ENCODE results near the gene ATP9A.

Gene ATP9A

GRCh38 chr20:51579137-51579536 is 189.1 kb downstream of the ATP9A start:
- Histone ChIP-seq H3K4me1 (no peaks in the 10 kb centered on the region), H3K9me3 (no peaks in the 10 kb centered on the region; the same call in 1 of the 2 replicates), H3K36me3 (no peaks in the 10 kb centered on the region), H3K27me3 (no peaks in the 10 kb centered on the region), H3K4me3 (ENCODE audit: low read depth, low read length) (no peak overlapping the region)
- no peak for TF ChIP-seq CTCF (IDR thresholded peaks at IDR 0.05; ENCODE audit: low read depth, low read length)
- no peak for DNase-seq

- Histone ChIP-seq H3K36me3 (no peaks in the 10 kb centered on the region), H3K4me3 (ENCODE audit: low read depth, low read length) (no peak overlapping the region), H3K4me1 (no peaks in the 10 kb centered on the region), H3K9me3 (no peaks in the 10 kb centered on the region), H3K27me3 (no peaks in the 10 kb centered on the region)
- no peak for TF ChIP-seq CTCF (IDR thresholded peaks at IDR 0.05; ENCODE audit: low read depth, low read length)
- no peak for DNase-seq
Observed at GRCh38 chr20:51578145-51578459, 190.1 kb downstream of the ATP9A start.

DNA sequence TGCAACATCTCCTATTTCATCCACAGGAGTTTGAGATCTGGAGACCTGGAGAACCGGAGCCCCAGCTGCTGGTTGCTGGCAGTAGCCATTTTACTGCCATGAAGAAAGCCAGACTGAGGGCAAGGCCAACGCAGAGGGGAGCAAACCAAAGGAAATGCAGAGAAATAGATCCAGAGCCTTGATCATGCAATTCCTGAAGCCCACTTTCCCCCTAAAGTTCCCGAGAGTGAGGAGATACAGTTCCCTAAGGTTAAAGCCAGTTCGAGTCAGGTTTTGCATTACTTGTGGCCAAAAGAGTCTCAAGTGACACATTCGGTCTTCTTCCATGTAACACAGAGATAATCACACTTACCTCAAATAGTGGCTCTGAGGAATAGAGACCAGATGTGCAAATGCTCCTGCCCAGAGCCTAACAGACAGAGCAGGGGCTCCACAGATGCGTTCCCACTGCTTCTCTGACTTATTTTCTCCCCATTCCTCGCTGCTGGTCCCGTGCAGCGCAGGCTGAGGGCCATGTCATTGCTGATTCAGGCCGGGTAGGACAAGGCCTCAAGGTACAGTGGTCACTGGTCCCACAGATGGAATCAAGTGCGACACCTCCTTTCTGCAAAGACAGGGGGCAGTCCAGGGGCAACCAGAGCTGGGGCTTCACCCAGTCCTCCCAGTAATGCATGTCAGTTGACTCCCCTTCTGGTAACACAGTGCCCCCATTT is 190.6 kb downstream of the ATP9A start:
- no peak for DNase-seq
- no peaks in the 10 kb centered on the region for H3K27me3 ChIP-seq
- H3K4me3 ChIP-seq (ENCODE audit: low read depth, low read length), result no peak overlapping the region
- no peaks in the 10 kb centered on the region for H3K4me1 ChIP-seq
- no peaks in the 10 kb centered on the region for H3K36me3 ChIP-seq
- no peak for TF ChIP-seq CTCF (IDR thresholded peaks at IDR 0.05; ENCODE audit: low read depth, low read length)
- no peaks in the 10 kb centered on the region for H3K9me3 ChIP-seq

GRCh38 chr20:51575486-51575885 is 192.7 kb downstream of the ATP9A start:
- Histone ChIP-seq H3K4me1 (no peaks in the 10 kb centered on the region), H3K36me3 (no peaks in the 10 kb centered on the region), H3K4me3 (ENCODE audit: low read depth, low read length) (no peak overlapping the region), H3K9me3 (no peaks in the 10 kb centered on the region), H3K27me3 (0 out of 2 replicates have a peak, but pooled peaks cover 3% of the 10 kb centered on the region)
- TF ChIP-seq CTCF (IDR thresholded peaks at IDR 0.05; ENCODE audit: low read depth, low read length), result no peak
- DNase-seq, result no peak

- TF ChIP-seq CTCF (IDR thresholded peaks at IDR 0.05; ENCODE audit: low read depth, low read length), result no peak
- no peaks in the 10 kb centered on the region for H3K36me3 ChIP-seq
- DNase-seq, result no peak
- H3K9me3 ChIP-seq, result no peaks in the 10 kb centered on the region
- H3K4me3 ChIP-seq (ENCODE audit: low read depth, low read length), result no peak overlapping the region
- H3K27me3 ChIP-seq, result 0 out of 2 replicates have a peak, but pooled peaks cover 3% of the 10 kb centered on the region
- H3K4me1 ChIP-seq, result no peaks in the 10 kb centered on the region
Observed at GRCh38 chr20:51574248-51575033, 193.7 kb downstream of the ATP9A start.

All from BE2C (cell line).